TTC549 (cell line): ENCODE results near the gene NACC2.

Experiments used
- FAIRE-seq: peaks from 2 replicates; lab custom pipeline; 2012; peaks lifted over from hg19 to GRCh38; lab: Jason Lieb, UNC

Gene NACC2

GRCh38 chr9:135992486-135993408, 102.3 kb downstream of the NACC2 start:
- no peak for FAIRE-seq

GRCh38 chr9:135991771-135992170, 103.3 kb downstream of the NACC2 start:
- FAIRE-seq, result no peak

GRCh38 chr9:135990468-135991429, 104.3 kb downstream of the NACC2 start:
- no peak for FAIRE-seq

- no peak for FAIRE-seq
Observed at GRCh38 chr9:135989722-135990467, 105.2 kb downstream of the NACC2 start.

GRCh38 chr9:135989157-135989556, 105.9 kb downstream of the NACC2 start:
- no peak for FAIRE-seq

GRCh38 chr9:135988493-135988892, 106.6 kb downstream of the NACC2 start:
- FAIRE-seq, result no peak

- FAIRE-seq, result no peak
Observed at GRCh38 chr9:135987838-135988404, 107.2 kb downstream of the NACC2 start.

GRCh38 chr9:135986605-135987004, 108.5 kb downstream of the NACC2 start:
- no peak for FAIRE-seq

GRCh38 chr9:135985889-135986288, 109.2 kb downstream of the NACC2 start:
- no peak for FAIRE-seq

GRCh38 chr9:135985459-135985774, 109.7 kb downstream of the NACC2 start:
- FAIRE-seq, result no peak

- FAIRE-seq, result no peak
Observed at GRCh38 chr9:135984072-135984710, 110.9 kb downstream of the NACC2 start.

GRCh38 chr9:135983208-135984071, 111.6 kb downstream of the NACC2 start:
- FAIRE-seq, result no peak

GRCh38 chr9:135982499-135983207, 112.4 kb downstream of the NACC2 start:
- FAIRE-seq, result no peak

- FAIRE-seq, result no peak
Observed at GRCh38 chr9:135980926-135981630, 114.0 kb downstream of the NACC2 start.

- FAIRE-seq, result no peak
Observed at GRCh38 chr9:135979547-135980166, 115.4 kb downstream of the NACC2 start.

- FAIRE-seq, result no peak
Observed at GRCh38 chr9:135978642-135979546, 116.2 kb downstream of the NACC2 start.

- FAIRE-seq, result no peak
Observed at GRCh38 chr9:135976944-135977343, 118.1 kb downstream of the NACC2 start.

GRCh38 chr9:135976531-135976930, 118.6 kb downstream of the NACC2 start:
- no peak for FAIRE-seq
